ENCODE data around the gene MEP1A.
"Not testable (repeated sequence)": the region's sequence is repeated elsewhere in the genome, so short reads cannot be mapped to it uniquely, and the experiment has no call there.

Gene MEP1A

DNA sequence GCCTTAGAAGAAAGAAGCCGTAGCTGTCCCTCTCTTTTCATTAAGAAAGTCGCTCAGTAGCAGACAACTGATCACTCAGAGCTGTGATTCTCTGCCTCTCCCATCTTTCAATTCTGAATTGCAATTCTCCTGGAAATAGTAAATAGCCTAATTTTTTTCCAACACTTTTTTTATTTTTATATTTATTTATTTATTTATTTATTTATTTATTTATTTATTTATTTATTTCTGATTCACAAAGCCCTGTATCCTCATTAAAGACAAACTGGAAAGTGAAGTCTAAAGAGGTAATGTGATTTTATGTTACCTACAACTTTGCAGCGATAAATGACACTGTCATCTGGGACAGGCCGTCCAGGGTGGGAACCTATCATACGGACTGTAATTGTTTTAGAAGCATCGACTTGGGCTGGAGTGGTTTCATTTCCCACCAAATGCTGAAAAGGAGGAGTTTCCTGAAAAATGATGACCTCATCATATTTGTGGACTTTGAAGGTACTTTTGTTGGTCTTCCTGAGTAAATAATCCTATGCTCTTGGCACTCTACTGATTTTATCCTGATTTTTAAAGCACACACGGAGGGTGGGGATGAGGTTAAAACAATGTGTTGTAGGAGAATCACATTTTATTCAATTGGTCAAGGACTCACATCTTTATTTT, 41.2 kb downstream of the MEP1A start:
- not testable (repeated sequence) for DNase-seq (ENCODE audit: low spot score)

DNA sequence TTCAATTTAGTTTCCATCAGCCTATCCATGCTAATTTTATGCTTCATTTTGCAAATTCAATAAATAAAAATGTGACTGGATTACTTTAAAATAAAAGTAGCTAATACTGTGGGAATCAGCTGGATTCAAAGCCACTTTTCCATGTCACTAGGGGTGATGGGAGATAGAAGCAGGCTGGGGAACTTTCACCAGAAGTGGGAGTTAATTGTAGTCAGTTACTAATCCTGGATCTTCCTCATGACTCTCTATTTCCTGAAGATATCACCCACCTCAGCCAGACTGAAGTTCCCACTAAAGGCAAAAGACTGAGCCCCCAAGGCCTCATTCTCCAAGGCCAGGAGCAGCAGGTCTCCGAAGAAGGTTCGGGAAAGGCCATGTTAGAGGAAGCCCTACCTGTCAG, 41.8 kb downstream of the MEP1A start:
- DNase-seq (ENCODE audit: low spot score): not testable (repeated sequence)

DNA sequence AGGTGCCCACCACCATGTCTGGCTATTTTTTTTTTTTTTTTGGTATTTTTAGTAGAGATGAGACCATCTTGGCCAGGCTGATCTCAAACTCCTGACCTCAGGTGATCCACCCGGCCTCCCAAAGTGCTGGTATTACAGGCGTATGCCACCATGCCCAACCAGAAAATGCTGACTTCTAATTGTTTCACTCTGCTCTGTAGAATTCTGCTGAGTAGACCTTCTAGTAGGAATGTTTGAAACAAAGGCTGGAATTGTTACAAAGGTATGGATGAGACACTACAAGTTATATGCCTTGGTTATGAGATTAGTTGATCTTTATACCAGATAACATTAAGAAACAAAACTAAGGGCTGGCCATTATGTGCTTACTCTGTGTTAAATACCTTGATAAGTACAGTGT, 44.8 kb downstream of the MEP1A start:
- DNase-seq (ENCODE audit: low spot score): no peak

DNA sequence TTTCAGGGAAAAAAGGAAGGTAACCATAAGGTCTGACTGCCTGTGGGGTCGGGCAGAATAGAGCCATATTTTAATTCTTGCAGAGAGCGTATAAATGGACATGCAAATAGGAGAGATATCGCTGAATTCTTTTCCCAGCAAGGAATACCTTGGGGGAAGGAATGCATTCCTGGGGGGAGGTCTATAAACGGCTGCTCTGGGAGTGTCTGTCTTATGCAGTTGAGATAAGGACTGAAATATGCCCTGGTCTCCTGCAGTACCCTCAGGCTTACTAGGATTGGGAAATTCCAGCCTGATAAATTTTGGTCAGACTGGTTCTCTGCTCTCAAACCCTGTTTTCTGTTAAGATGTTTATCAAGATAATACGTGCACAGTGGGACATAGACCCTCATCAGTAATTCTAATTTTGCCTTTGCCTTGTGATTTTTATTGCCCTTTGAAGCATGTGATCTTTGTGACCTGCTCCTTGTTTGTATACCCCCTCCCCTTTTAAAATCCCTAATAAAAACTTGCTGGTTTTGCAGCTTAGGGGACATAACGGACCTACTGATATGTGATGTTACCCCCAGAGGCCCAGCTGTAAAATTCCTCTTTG, 49.2 kb downstream of the MEP1A start:
- not testable (repeated sequence) for DNase-seq (ENCODE audit: low spot score)

DNA sequence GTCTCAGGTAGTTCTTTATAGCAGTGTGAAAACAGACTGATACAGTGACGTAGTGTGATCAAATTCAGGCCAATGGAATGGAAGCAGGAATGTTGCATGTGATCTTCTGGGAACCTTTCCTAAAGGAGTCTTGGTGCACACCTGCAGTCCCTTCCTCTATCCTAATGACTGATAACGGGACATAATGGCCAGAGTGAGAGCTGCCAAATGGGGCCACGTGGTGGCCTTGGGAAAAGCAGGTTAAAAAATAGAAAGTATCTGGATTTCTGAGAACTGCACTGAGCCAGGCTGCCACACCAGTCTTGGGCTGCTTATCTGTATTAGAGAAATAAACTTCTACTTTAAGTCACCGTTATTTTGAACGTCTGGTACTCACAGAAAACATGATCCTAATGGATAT, 51.9 kb downstream of the MEP1A start:
- DNase-seq (ENCODE audit: low spot score): no peak

DNA sequence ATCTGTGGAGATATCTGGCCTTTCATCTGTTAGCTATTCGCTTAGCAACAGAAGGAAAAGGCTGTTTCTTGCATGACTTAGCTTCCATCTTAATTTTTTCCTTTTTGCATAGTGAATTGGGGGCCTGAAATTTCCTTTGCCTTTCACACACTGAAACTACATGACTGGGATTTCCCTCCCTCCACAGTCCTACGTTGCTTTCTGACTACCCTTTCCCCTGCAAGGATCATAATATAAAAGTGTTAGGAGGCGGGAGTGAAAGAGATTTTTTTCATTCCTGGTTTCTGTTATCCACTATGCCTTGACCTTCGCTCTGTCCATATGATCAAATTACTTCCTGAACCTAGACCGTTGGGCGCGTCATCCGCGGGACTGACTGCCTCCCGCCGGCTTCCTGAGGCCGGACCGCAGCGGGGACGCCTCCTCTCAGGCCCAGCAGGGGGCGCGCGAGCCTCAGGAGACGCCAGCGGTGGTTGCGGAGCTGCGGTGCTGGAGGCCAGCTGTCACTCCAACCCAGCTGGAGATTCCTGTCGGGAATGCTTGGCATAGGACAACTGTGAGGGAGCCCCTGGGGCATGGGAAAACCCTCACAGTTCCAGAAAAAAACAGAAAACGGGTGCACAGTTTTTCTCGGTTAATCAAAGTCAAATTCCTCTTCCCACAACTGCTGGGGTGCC, 55.6 kb downstream of the MEP1A start:
- DNase-seq (ENCODE audit: low spot score): peak; percentile 88

DNA sequence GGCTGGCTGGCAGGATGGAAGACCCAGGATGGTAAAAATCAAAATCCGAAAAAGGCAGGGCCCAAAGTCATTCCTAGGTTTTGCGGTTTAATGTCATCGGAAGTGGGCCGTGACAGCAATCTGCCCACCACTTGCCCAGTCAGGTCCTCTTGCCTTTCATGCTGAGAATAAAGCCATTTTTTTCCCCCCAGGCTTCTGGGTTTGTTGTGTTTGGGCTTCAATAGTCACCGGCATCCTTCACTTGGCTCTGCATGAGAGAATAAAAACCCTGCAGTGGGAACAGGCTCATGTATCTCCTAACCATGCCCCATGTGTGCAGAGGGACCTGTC, 56.1 kb downstream of the MEP1A start:
- no peak for DNase-seq (ENCODE audit: low spot score)

DNA sequence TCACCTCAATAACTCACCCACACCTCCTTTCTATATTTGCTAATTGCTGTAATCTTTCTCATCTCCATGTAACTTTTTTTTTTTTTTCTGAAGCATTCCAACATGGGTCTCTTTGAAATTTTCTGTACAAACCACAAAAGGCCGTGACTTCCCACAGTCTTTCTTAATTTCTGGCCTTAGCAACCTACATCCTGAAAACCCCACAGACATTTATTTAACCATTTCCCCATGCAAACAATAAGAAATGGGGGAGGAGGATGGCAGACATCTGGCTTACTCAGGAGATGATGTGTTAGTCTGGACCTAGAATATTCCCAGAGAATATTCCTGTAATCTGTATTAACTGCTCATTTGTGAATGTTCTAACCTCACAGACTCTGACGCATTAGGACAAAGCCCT, 57.6 kb downstream of the MEP1A start:
- DNase-seq (ENCODE audit: low spot score): no peak

DNA sequence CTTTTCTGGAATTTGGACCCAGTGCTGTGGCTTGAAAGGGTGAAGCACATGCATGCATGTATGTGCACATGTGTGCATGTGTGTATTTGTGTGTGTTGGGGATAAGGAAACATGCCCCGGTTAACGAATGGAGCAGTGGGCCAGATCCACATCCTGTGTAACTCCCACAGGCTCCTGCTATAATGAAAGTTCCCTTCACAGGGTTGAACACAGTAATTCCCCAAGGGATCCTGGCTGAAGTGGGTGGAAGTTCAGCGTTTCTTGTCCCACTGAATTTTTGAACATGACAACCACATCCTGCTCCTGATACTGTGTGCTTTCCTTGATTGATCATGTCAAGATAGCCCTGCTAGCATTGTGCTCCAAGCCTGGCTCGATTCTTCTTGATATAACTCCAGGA, 58.4 kb downstream of the MEP1A start:
- not testable (repeated sequence) for DNase-seq (ENCODE audit: low spot score)

DNA sequence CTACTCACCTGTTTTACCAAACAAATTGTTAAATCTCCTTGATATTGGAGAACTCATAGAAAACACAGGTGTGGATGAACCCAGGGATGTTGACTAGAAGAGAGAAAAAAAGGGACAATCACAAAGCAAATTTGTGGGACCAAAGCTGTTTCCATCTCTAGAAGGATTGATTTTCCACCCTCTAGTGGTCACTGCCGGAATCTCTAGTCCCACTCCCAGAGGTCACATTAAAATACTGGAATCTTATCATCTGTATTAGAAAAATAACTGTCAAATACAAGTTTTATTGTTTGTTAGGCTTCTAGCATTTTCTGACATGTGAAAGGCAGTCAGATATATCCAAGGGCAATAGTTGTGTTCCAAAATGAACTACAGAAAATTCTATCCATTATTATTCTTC, 62.8 kb downstream of the MEP1A start:
- peak; percentile 21 for DNase-seq (ENCODE audit: low spot score)

DNA sequence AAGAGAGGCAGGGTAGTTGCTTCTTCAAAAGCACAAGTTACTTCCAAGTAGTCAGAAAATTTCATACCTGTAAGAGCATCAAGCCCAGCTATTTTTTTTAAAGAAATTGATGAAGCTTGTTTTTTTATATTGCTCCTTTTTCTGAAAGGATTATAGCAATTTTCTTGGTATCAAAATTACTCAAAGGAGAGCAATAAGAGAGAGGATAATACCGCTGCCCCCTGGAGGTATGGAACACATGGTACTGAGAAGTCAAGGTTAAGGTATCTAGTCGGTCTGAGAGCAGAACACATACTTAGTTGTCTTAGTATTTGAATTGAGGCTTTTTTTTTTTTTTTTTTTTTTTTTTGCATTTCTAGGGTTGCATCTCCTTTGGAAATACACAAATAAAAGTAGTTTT, 69.2 kb downstream of the MEP1A start:
- no peak for DNase-seq (ENCODE audit: low spot score)

DNA sequence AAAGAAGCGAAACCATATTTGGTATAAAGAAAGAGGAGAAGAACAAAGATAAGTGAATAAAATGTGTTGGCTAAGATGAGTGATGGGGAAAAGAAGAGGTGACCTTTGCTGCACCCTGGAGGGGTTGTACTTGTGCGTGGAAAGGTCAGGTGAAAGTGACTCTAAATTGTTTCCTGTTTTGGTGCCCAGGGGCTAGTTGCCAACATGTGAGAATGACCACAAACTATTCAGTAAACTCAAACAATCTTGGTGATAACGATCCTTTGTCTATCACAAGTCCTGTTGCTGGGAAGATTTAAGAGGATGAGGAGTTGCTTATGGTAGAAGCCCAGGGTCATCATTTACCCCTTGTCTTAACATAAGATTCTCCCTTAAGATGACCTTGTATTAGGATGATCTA, 70.6 kb downstream of the MEP1A start:
- no peak for DNase-seq (ENCODE audit: low spot score)

DNA sequence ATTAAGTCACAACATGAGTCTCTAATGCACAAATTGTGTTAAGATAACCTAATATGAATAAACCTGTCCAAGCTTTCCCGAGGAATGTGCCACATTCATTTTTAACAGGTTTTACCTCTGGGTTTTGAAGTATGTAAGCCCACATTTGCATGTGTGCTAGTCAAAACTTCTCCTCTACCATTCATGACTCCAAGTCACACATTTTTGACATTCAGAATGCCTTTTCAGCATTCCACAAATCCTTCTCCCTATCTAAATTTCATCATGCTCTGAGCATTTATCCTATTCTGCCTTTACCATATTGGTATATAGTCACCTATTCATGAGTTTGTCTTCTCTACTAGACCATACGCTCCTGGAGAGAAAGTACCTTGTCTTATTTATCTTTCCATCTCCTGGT, 72.0 kb downstream of the MEP1A start:
- DNase-seq (ENCODE audit: low spot score): no peak

DNA sequence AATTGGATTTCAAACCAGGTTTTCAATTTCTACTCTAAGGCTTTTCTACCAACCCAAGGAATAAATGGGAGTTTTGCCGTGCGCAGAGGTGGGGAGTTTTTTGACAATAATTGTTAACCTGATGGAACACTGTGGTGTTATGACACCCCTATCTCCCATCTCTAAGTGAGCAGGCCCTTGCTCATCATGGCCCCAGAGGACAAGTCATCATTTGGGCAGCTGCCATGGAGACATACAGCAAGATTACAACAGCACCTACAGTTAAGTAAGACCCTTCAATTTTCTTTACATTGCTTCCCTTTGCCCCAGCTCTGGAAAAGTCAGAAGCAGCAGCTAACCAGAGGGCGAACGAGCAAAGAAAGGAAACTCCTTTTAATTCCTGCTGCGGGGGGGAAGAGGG, 74.2 kb downstream of the MEP1A start:
- DNase-seq (ENCODE audit: low spot score): no peak

DNA sequence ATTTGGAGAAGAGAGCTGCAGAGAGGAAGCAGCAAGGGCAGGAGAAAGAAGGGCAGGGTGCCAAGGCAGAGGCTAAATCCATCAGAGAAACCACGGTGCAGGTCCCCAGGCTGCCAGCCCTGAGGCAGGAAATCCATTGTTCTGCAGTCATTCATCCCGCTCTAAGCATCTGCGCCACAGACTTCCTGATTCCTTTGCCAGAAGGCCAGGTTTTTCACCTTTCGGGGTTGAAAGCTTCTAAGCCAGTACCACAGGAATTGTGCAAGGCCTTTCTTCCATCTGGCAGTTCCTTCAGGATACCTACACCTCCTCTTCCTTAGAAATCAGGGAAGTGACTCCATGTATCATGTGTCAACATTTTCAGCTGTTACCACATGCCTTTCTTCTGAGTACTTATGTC, 82.9 kb downstream of the MEP1A start:
- peak; percentile 35 for DNase-seq (ENCODE audit: low spot score)

DNA sequence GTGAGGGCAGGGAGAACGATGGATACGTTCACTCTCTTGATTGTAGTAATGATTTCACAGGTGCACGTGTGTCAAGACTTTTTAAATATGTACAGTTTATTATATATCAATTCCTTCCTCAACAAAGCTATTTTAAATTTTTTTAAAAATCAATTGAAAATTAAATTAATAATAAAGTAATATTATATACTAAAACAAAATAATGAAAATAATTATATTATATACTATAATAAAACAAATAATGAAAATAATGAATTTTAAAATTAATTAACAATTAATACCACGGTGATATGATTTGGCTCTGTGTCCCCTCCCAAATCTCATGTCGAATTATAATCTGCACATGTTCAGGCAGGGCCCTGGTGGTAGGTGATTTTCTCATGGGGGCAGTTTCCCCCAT, 85.8 kb downstream of the MEP1A start:
- no peak for DNase-seq (ENCODE audit: low spot score)

DNA sequence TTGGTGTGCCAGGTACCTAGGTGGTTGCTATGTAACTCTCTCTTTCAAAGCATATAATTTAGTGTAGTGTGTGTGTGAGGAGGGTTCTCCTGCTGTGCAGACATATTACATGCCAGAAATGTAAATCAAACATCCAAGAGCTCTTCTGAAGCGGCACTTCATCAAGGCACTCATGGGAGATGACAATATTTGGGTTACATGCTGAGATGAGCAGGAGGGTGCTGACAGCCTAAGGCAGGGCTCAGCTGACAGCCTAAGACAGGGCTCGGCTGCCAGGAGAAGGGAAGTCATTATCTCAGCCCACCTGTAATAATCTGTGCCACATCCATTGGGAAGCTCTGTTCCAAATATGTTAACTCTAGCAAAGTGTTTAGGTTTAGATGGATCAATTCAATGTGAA, 89.5 kb downstream of the MEP1A start:
- no peak for DNase-seq (ENCODE audit: low spot score)

DNA sequence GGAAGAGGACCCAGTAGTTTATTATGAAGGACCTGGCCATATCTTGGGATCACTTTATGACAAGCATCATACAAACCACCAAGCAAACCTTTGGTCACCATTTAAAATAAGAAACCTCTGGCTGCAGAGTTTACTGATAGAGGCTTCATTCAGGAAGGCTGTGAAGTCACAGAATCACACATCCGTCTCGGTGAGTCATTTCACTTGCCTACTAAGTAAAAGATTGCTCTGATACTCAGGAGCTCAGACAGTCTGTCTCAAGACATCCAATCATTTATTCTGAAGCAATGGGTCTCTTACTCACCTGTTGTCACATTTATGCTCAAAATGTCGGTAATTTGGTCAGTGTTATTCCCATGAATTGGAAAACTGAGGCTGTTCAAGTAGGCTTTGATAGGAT, 94.8 kb downstream of the MEP1A start:
- DNase-seq (ENCODE audit: low spot score): peak; percentile 7

DNA sequence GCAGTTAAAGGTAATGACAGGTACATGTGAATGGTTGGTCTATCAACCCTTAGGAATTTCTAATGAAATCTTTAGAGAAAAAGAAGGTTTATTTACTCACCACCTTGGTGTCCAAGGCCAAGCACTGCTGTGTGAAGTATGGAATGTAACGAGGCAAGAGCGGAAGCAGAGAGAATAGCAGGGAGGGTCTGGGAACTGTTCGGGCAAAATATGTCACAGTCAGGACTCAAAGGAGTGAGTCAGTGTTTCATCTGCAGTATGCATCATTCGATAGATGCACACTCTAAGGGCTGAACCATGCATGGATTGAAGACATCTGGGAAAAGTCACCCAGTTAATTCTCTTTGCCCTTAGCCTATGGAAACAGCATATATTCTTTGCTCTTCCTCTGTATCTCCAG, 95.4 kb downstream of the MEP1A start:
- DNase-seq (ENCODE audit: low spot score): peak; percentile 15

Measured in GM03348 (cell line).